Muscle of leg (tissue), 11 donors: Measurements from ENCODE around the gene PKLR. TPM values are rescaled to one million over a fixed set of nuclear protein-coding genes. Genes with fewer than 3 reads are reported as not detected.
"Not testable (repeated sequence)": the region's sequence is repeated elsewhere in the genome, so short reads cannot be mapped to it uniquely, and the experiment has no call there.

ENCODE experiments used
- DNase-seq: peaks from one replicate; pipeline ENCODE4 v3.0.0; 2013
- H3K27ac ChIP-seq: one replicate; pipeline ENCODE4 v1.5.1; 2013; ENCODE audit warnings: mild to moderate bottlenecking, low read length, control low read depth
- H3K27me3 ChIP-seq: one replicate; pipeline ENCODE4 v1.6.1; 2013; ENCODE audit warnings: low read length; ENCODE audit not compliant: control insufficient read depth, insufficient read depth
- H3K36me3 ChIP-seq: one replicate; pipeline ENCODE4 v1.6.1; 2013; ENCODE audit warnings: low read length; ENCODE audit not compliant: control insufficient read depth, insufficient read depth
- H3K4me1 ChIP-seq: one replicate; pipeline ENCODE4 v1.6.1; 2013; ENCODE audit warnings: low read length; ENCODE audit not compliant: control insufficient read depth, insufficient read depth
- H3K4me3 ChIP-seq: one replicate; pipeline ENCODE4 v1.5.1; 2013; ENCODE audit warnings: low read length, control low read depth
- H3K9me3 ChIP-seq: replicated peaks from 2 replicates; pipeline ENCODE4 v1.6.1; 2013; ENCODE audit warnings: low read depth, low read length; ENCODE audit not compliant: control insufficient read depth
- WGBS: methylation state at CpG from one replicate; pipeline ENCODE4 v1.1.5; 2013; ENCODE audit warnings: missing lambda C conversion rate; ENCODE audit not compliant: insufficient coverage; 5-methylcytosine and 5-hydroxymethylcytosine counted together
- polyA plus RNA-seq, 8 donors: library from polyadenylated mRNA; unstranded; fragments of 120-200 nt; gene quantifications; one replicate each; pipeline versions ENCODE4 v1.2.1 to v1.2.3, GENCODE V29; 2013; ENCODE audit warnings: inconsistent platforms in 1 of 8, low replicate concordance in 1 of 8; ENCODE audit not compliant: insufficient read length in 8 of 8, insufficient read depth in 1 of 8
- total RNA-seq: library from RNA; stranded (reverse); fragments of 120-200 nt; gene quantifications from one replicate; pipeline ENCODE4 v1.2.4, GENCODE V29; 2013

Gene PKLR
- total and polyA plus RNA-seq, 9 donors = 0.04 to 2.1 (median 0.18) TPM; not detected in 1

GRCh38 chr1:155300553-155301329 lies 497 bp downstream of the PKLR start:
- no peak overlapping the region for H3K4me3 ChIP-seq
- DNase-seq = no peak
- WGBS = 81% methylated on average over 7 of the region's 9 CpGs
- no peaks in the 10 kb centered on the region for H3K36me3 ChIP-seq
- peaks cover 18% of the 10 kb centered on the region for H3K27me3 ChIP-seq
- H3K9me3 ChIP-seq = no peaks in the 10 kb centered on the region
- H3K27ac ChIP-seq = no peak overlapping the region
- H3K4me1 ChIP-seq = peaks cover 7% of the 10 kb centered on the region

GRCh38 chr1:155300024-155300423 lies 1.2 kb downstream of the PKLR start:
- WGBS = 93% methylated on average over 4 of the region's 8 CpGs
- Histone ChIP-seq H3K27me3 (peaks cover 25% of the 10 kb centered on the region), H3K4me1 (peaks cover 11% of the 10 kb centered on the region), H3K36me3 (no peaks in the 10 kb centered on the region), H3K27ac (no peak overlapping the region), H3K4me3 (no peak overlapping the region), H3K9me3 (no peaks in the 10 kb centered on the region)
- no peak for DNase-seq

- DNase-seq = no peak
- Histone ChIP-seq H3K27ac (no peak overlapping the region), H3K36me3 (no peaks in the 10 kb centered on the region), H3K4me1 (peaks cover 11% of the 10 kb centered on the region), H3K4me3 (no peak overlapping the region), H3K9me3 (no peaks in the 10 kb centered on the region), H3K27me3 (peaks cover 49% of the 10 kb centered on the region)
- 43% methylated on average over 6 of the region's 7 CpGs for WGBS
These were observed 3.9 kb downstream of the PKLR start for GRCh38 chr1:155297384-155297783.

GRCh38 chr1:155296661-155297060 lies 4.6 kb downstream of the PKLR start:
- H3K4me3 ChIP-seq = no peak overlapping the region
- H3K36me3 ChIP-seq = no peaks in the 10 kb centered on the region
- WGBS = 80% methylated on average over 3 of the region's 3 CpGs
- H3K27ac ChIP-seq = no peak overlapping the region
- H3K4me1 ChIP-seq = peaks cover 11% of the 10 kb centered on the region
- H3K9me3 ChIP-seq = no peaks in the 10 kb centered on the region
- H3K27me3 ChIP-seq = peaks cover 52% of the 10 kb centered on the region
- no peak for DNase-seq

- peaks cover 11% of the 10 kb centered on the region for H3K4me1 ChIP-seq
- H3K4me3 ChIP-seq = no peak overlapping the region
- H3K27ac ChIP-seq = no peak overlapping the region
- peaks cover 52% of the 10 kb centered on the region for H3K27me3 ChIP-seq
- H3K9me3 ChIP-seq = no peaks in the 10 kb centered on the region
- DNase-seq = no peak
- WGBS = 88% methylated on average over 5 of the region's 7 CpGs
- H3K36me3 ChIP-seq = no peaks in the 10 kb centered on the region
These were observed 5.3 kb downstream of the PKLR start for GRCh38 chr1:155295942-155296267.

GRCh38 chr1:155295183-155295941 lies 5.9 kb downstream of the PKLR start:
- peaks cover 52% of the 10 kb centered on the region for H3K27me3 ChIP-seq
- no peaks in the 10 kb centered on the region for H3K36me3 ChIP-seq
- no peaks in the 10 kb centered on the region for H3K9me3 ChIP-seq
- DNase-seq = no peak
- no peak overlapping the region for H3K4me3 ChIP-seq
- peaks cover 11% of the 10 kb centered on the region for H3K4me1 ChIP-seq
- H3K27ac ChIP-seq = no peak overlapping the region
- 6% methylated on average over 36 of the region's 47 CpGs for WGBS

- no peak overlapping the region for H3K4me3 ChIP-seq
- peaks cover 52% of the 10 kb centered on the region for H3K27me3 ChIP-seq
- H3K27ac ChIP-seq = no peak overlapping the region
- peaks cover 11% of the 10 kb centered on the region for H3K4me1 ChIP-seq
- H3K36me3 ChIP-seq = no peaks in the 10 kb centered on the region
- no peak for DNase-seq
- WGBS = 30% methylated on average over 38 of the region's 46 CpGs
- H3K9me3 ChIP-seq = no peaks in the 10 kb centered on the region
These were observed 6.6 kb downstream of the PKLR start for GRCh38 chr1:155294520-155295182.

GRCh38 chr1:155293086-155293749 lies 8.0 kb downstream of the PKLR start:
- H3K27me3 ChIP-seq = peaks cover 52% of the 10 kb centered on the region

GRCh38 chr1:155291006-155291405 lies 10.2 kb downstream of the PKLR start:
- DNase-seq, H3K4me1 ChIP-seq, H3K36me3 ChIP-seq, H3K4me3 ChIP-seq, H3K27ac ChIP-seq, H3K9me3 ChIP-seq: not testable (repeated sequence)
- peaks cover 37% of the 10 kb centered on the region for H3K27me3 ChIP-seq
- WGBS = 100% methylated on average over 2 of the region's 10 CpGs

More at GRCh38 chr1:155293086-155293749, 8.0 kb downstream of the PKLR start:
- DNase-seq = no peak
- whole genome bisulfite sequencing = 81% methylated on average over 16 of the region's 17 CpGs
- Histone ChIP-seq H3K36me3 (peaks cover 3% of the 10 kb centered on the region), H3K9me3 (no peaks in the 10 kb centered on the region), H3K4me3 (no peak overlapping the region), H3K4me1 (peaks cover 11% of the 10 kb centered on the region), H3K27ac (no peak overlapping the region)
